Coronary artery (tissue), 2 donors: ENCODE results near the gene NPAS3.

Experiments used
- DNase-seq: peaks from one replicate; pipeline ENCODE4 v3.0.0-alpha.2; 2017; ENCODE audit warnings: low spot score
- H3K27ac ChIP-seq, 2 donors: fragments of 200-600 bp; sonication (generic); one replicate each; pipeline ENCODE4 v1.5.1; 2016 to 2019
- H3K4me3 ChIP-seq: fragments of 200-600 bp; sonication (generic); 2 replicates; pipeline ENCODE4 v1.5.1; 2016; ENCODE audit warnings: mild to moderate bottlenecking, moderate library complexity
- TF ChIP-seq, protein P1 (sequence below): fragments of 200-600 bp; sonication (generic); IDR thresholded peaks from one replicate; pipeline ENCODE4 v1.5.1; 2019; ENCODE audit warnings: antibody characterized with exemption

The NPAS3 gene

DNA sequence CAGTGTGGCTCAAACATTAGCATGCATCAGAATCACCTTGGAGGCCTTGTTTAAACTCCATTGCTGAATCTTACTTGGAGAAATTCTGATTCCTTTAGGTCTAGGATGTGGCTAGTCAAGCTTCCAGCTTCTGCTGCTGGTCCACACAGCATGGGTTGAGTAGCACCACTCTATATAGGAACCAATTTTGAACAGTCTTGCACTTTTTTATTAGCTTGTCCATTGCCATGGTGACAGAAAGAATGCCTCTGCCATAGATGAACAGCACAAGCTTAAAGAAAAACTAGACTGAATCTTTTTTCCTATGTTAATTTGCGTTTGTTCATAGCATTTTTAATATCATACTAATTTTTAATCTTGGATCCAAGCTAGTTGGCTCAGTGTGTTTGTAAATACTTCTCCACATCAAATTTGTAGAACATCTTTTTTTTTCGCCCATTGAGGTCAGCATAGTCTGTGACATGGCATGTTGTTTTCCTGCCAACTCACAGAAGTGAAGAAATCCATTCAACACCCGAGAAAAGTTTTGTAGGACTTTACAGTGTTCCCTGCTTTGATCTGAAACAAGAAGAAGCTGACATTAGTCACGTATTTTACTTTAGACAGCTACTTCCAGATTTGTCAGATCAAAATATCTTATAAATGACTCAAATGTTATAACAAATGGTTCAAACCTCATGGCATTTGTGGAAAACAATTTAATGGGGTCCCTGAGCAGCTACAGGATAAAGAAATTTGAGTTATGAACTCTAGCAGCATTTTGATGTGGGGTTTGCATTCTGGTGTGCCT lies 573.4 kb downstream of the NPAS3 start:
- DNase-seq, result no peak
- TF ChIP-seq, protein P1, sequence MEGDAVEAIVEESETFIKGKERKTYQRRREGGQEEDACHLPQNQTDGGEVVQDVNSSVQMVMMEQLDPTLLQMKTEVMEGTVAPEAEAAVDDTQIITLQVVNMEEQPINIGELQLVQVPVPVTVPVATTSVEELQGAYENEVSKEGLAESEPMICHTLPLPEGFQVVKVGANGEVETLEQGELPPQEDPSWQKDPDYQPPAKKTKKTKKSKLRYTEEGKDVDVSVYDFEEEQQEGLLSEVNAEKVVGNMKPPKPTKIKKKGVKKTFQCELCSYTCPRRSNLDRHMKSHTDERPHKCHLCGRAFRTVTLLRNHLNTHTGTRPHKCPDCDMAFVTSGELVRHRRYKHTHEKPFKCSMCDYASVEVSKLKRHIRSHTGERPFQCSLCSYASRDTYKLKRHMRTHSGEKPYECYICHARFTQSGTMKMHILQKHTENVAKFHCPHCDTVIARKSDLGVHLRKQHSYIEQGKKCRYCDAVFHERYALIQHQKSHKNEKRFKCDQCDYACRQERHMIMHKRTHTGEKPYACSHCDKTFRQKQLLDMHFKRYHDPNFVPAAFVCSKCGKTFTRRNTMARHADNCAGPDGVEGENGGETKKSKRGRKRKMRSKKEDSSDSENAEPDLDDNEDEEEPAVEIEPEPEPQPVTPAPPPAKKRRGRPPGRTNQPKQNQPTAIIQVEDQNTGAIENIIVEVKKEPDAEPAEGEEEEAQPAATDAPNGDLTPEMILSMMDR, result no peak
- no peak overlapping the region for H3K4me3 ChIP-seq
- H3K27ac ChIP-seq, result no peak overlapping the region

DNA sequence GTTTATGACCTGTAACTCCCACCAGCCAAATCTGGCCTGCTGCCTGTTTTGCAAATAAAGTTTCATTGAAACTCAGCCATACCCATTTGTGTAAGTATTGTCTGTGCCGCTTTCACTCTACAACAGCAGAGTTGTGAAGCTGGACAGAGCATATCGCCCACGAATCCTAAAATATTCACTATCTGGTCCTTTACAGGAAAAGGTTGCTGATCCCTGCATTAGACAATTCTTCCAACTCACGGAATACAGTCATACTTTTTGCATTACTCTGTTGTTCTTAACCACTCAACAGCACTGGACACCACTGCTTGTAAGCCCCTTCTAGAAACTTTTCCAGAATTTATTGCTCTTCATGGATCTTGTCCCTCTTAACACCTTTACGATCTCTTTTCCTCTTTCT lies 576.8 kb downstream of the NPAS3 start:
- Histone ChIP-seq H3K4me3 (no peak overlapping the region), H3K27ac (no peak overlapping the region)
- no peak for DNase-seq
- TF ChIP-seq, protein P1, result no peak

DNA sequence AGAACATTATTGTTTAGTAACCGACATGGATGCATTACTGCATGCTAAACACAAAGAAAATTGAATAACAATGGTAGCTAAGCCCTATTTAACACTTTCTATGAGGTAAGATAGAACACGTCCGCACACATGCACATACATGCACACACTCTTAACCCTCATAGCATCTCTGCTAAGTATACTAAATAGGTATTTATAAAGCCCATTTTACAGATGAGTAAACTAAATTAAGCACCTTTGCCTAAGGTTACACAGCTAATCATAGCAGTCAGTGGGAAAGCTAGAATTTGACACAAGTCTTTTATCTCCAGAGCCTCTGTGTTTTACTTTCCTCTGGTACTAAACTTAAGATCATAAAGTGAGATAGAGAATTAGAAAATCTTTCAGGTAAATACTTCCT lies 577.2 kb downstream of the NPAS3 start:
- Histone ChIP-seq H3K27ac (no peak overlapping the region), H3K4me3 (no peak overlapping the region)
- DNase-seq, result no peak
- TF ChIP-seq, protein P1, result no peak

DNA sequence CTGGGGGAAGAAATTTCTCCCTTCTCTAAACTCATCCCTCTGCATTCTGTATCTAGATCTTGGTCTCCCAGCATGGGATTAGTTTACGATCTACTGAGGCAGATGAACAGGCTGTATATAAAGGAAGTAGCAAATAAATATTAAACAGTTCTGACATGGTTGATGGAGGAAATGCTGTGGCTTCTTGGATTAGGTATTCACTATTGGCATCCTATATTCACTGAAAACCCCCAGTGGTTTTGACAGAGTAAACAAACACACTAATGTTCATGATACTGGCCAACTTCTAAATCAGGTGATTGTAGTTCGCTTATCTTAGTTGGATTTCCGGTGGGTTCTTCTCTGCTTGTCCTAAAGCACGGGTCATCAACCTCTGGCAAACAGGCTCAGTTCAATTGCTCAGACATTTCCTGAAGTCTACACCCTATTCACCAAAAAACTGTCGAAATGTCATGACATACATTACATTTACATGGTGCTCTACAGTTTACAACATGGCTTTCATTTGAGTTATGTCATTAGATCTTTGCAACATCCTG lies 578.3 kb downstream of the NPAS3 start:
- TF ChIP-seq, protein P1, result no peak
- no peak for DNase-seq
- no peak overlapping the region for H3K4me3 ChIP-seq
- H3K27ac ChIP-seq, result no peak overlapping the region

DNA sequence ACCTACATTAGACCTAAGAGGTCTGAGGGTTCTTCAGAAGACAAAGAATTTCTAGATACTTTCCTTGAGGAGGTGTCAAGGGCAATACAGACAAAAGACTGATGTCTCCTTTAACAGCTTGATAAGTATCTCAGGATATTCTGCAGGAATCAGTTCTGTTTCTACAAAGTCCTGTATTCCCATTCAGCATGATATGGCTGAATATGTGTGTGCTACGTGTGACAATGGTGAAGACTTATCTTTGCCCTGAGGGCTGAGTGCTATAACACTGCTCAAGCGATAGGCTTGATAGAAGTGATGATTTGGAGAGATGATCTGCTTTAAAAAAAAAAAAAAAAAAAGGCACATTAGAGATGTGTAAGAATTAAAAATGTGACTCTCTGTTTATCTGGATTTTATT lies 582.5 kb downstream of the NPAS3 start:
- no peak overlapping the region for H3K27ac ChIP-seq
- DNase-seq, result no peak
- TF ChIP-seq, protein P1, result no peak

DNA sequence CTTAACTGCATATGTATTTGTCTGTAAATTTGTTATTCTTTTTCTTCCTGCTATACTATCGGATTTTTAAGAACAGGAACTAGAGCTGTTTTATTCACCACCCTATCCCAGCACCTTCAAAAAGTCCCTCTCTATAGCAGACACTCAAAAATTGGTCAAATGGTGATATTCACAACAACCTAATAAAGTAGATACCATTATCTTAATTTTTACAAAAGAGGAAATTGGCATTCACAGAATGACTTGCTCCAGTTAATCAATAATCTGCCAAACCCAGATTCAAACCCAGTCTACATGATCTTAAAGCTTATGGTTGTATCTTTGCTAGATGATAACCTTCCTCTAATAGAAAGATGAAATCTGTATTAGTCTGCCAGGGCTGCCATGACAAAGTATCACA lies 585.6 kb downstream of the NPAS3 start:
- no peak overlapping the region for H3K27ac ChIP-seq
- DNase-seq, result no peak
- H3K4me3 ChIP-seq, result no peak overlapping the region
- TF ChIP-seq, protein P1, result no peak

More for the DNA sequence above, 582.5 kb downstream of the NPAS3 start:
- no peak overlapping the region for H3K4me3 ChIP-seq

DNA sequence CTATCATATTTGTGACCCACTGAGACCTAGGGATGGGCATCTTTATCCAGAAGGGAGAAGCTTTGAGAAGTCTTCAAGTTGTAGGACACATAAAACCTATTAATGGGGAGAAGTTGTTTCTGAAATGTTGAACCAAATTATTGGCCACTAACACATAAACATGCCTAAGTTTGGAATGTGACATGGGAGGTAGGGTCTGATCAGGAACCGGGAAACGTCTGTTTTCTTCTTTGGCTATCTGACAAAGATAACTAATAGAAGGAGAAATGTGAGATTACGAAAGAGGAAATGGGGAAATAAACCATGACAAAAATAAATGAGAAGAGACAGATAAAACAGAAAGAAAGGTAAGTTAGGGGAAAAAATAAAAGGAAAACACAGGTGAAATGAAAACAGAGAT lies 586.9 kb downstream of the NPAS3 start:
- Histone ChIP-seq H3K4me3 (no peak overlapping the region), H3K27ac (no peak overlapping the region)
- TF ChIP-seq, protein P1, result no peak
- DNase-seq, result no peak
